C4-2B (cell line): ENCODE data around the gene DYNLT2.
"Not testable (repeated sequence)": the region's sequence is repeated elsewhere in the genome, so short reads cannot be mapped to it uniquely, and the experiment has no call there.

ENCODE experiments used
- CTCF ChIP-seq: fragments of 450-650 bp; conservative IDR thresholded peaks from 2 replicates; pipeline ENCODE4 v1.5.1; 2017; ENCODE audit warnings: mild to moderate bottlenecking
- ZFX ChIP-seq: fragments of 450-650 bp; IDR thresholded peaks from 2 replicates; pipeline ENCODE4 v1.6.1; 2017

- not testable (repeated sequence) for TF ChIP-seq CTCF, ZFX
Observed at GRCh38 chr6:169765789-169766188, 14.4 kb upstream of the DYNLT2 start.
